ENCODE measurements around the gene ANKRD42.

GRCh38 chr11:83241291-83241946 is 47.9 kb downstream of the ANKRD42 start:
- TF ChIP-seq, protein P1, sequence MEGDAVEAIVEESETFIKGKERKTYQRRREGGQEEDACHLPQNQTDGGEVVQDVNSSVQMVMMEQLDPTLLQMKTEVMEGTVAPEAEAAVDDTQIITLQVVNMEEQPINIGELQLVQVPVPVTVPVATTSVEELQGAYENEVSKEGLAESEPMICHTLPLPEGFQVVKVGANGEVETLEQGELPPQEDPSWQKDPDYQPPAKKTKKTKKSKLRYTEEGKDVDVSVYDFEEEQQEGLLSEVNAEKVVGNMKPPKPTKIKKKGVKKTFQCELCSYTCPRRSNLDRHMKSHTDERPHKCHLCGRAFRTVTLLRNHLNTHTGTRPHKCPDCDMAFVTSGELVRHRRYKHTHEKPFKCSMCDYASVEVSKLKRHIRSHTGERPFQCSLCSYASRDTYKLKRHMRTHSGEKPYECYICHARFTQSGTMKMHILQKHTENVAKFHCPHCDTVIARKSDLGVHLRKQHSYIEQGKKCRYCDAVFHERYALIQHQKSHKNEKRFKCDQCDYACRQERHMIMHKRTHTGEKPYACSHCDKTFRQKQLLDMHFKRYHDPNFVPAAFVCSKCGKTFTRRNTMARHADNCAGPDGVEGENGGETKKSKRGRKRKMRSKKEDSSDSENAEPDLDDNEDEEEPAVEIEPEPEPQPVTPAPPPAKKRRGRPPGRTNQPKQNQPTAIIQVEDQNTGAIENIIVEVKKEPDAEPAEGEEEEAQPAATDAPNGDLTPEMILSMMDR (IDR thresholded peaks at IDR 0.05; ENCODE audit: poor library complexity): peak; percentile 65
- no peak for TF ChIP-seq EZH2 (IDR thresholded peaks at IDR 0.05; ENCODE audit: borderline replicate concordance)
